ENCODE data around the gene ZNF69. TPM values are rescaled to one million over a fixed set of nuclear protein-coding genes. Genes with fewer than 3 reads are reported as not detected.
"Not testable (repeated sequence)": the region's sequence is repeated elsewhere in the genome, so short reads cannot be mapped to it uniquely, and the experiment has no call there.

Gene ZNF69
- total RNA-seq, 1 donor from 2014 or later, result 3.7 TPM

DNA sequence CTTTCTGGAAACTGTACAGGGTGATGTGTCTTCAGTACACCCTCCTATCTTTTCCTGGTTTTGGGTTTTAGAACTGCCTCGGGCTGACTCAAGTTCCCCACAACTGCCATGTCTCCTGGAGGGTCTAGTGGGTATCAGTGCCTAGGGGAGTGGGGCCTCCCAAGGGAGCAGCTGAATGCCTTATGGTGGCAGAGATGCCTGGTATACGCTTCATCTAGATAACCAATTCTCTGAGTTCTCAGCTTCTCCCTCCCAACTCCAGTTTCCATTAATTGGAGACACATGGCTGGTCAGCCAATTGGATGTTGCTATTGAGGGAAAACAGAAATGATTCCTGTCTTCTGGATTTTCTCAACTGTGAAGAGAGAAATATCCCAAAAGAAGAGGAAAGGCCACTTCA is 26.3 kb upstream of the ZNF69 start:
- H3K36me3 ChIP-seq (ENCODE audit: control insufficient read depth in 3 of 3, insufficient read depth in 3 of 3, low read length in 3 of 3), result no peaks in the 10 kb centered on the region
- H3K27ac ChIP-seq (ENCODE audit: low read depth, low read length), result no peak overlapping the region
- no peaks in the 10 kb centered on the region for H3K27me3 ChIP-seq (ENCODE audit: control insufficient read depth in 3 of 3, insufficient read depth in 3 of 3, low read length in 3 of 3)
- H3K9me3 ChIP-seq (ENCODE audit: control insufficient read depth in 3 of 3, low read length in 3 of 3), result peaks cover 3 to 9% (median 4%) of the 10 kb centered on the region in 3 donors
- H3K4me3 ChIP-seq (ENCODE audit: low read length in 3 of 3), result no peak overlapping the region
- H3K4me1 ChIP-seq (ENCODE audit: control insufficient read depth in 3 of 3, insufficient read depth in 3 of 3, low read length in 3 of 3), result no peaks in the 10 kb centered on the region
- no peak overlapping the region for H3K9ac ChIP-seq (ENCODE audit: low read depth in 1 of 3, low read length in 3 of 3)

- not testable (repeated sequence) for H3K9ac ChIP-seq (ENCODE audit: low read depth in 1 of 3, low read length in 3 of 3); H3K27me3 ChIP-seq (ENCODE audit: control insufficient read depth in 3 of 3, insufficient read depth in 3 of 3, low read length in 3 of 3); H3K27ac ChIP-seq (ENCODE audit: low read depth, low read length); H3K4me1 ChIP-seq (ENCODE audit: control insufficient read depth in 3 of 3, insufficient read depth in 3 of 3, low read length in 3 of 3)
- Histone ChIP-seq H3K36me3 (ENCODE audit: control insufficient read depth in 3 of 3, insufficient read depth in 3 of 3, low read length in 3 of 3) (peaks cover 12 to 17% (median 13%) of the 10 kb centered on the region in 3 donors), H3K9me3 (ENCODE audit: control insufficient read depth in 3 of 3, low read length in 3 of 3) (peaks cover 14 to 22% (median 20%) of the 10 kb centered on the region in 3 donors), H3K4me3 (ENCODE audit: low read length in 3 of 3) (peak overlapping the region in 1 of 3 donors; percentile 50)
These were observed 19.8 kb upstream of the ZNF69 start for GRCh38 chr19:11867766-11868165.

- peaks cover 12 to 17% (median 13%) of the 10 kb centered on the region in 3 donors for H3K36me3 ChIP-seq (ENCODE audit: control insufficient read depth in 3 of 3, insufficient read depth in 3 of 3, low read length in 3 of 3)
- H3K27me3 ChIP-seq (ENCODE audit: control insufficient read depth in 3 of 3, insufficient read depth in 3 of 3, low read length in 3 of 3), result no peaks in the 10 kb centered on the region
- peaks cover 14 to 22% (median 20%) of the 10 kb centered on the region in 3 donors for H3K9me3 ChIP-seq (ENCODE audit: control insufficient read depth in 3 of 3, low read length in 3 of 3)
These were observed 19.4 kb upstream of the ZNF69 start for GRCh38 chr19:11868188-11868587.

GRCh38 chr19:11872624-11873023 is 15.0 kb upstream of the ZNF69 start:
- Histone ChIP-seq H3K4me3 (ENCODE audit: low read length in 3 of 3) (no peak overlapping the region), H3K27ac (ENCODE audit: low read depth, low read length) (no peak overlapping the region), H3K4me1 (ENCODE audit: control insufficient read depth in 3 of 3, insufficient read depth in 3 of 3, low read length in 3 of 3) (no peaks in the 10 kb centered on the region), H3K9me3 (ENCODE audit: control insufficient read depth in 3 of 3, low read length in 3 of 3) (peaks cover 8 to 18% (median 16%) of the 10 kb centered on the region in 3 donors), H3K27me3 (ENCODE audit: control insufficient read depth in 3 of 3, insufficient read depth in 3 of 3, low read length in 3 of 3) (no peaks in the 10 kb centered on the region), H3K9ac (ENCODE audit: low read depth in 1 of 3, low read length in 3 of 3) (no peak overlapping the region), H3K36me3 (ENCODE audit: control insufficient read depth in 3 of 3, insufficient read depth in 3 of 3, low read length in 3 of 3) (peaks cover 6 to 10% (median 7%) of the 10 kb centered on the region in 3 donors)

More at GRCh38 chr19:11868188-11868587, 19.4 kb upstream of the ZNF69 start:
- Histone ChIP-seq H3K9ac (ENCODE audit: low read depth in 1 of 3, low read length in 3 of 3) (no peak overlapping the region), H3K27ac (ENCODE audit: low read depth, low read length) (no peak overlapping the region), H3K4me3 (ENCODE audit: low read length in 3 of 3) (peak overlapping the region in 1 of 3 donors; percentile 50), H3K4me1 (ENCODE audit: control insufficient read depth in 3 of 3, insufficient read depth in 3 of 3, low read length in 3 of 3) (no peaks in the 10 kb centered on the region)

GRCh38 chr19:11873762-11874161 is 13.8 kb upstream of the ZNF69 start:
- Histone ChIP-seq H3K4me1 (ENCODE audit: control insufficient read depth in 3 of 3, insufficient read depth in 3 of 3, low read length in 3 of 3) (no peaks in the 10 kb centered on the region), H3K27me3 (ENCODE audit: control insufficient read depth in 3 of 3, insufficient read depth in 3 of 3, low read length in 3 of 3) (no peaks in the 10 kb centered on the region), H3K9ac (ENCODE audit: low read depth in 1 of 3, low read length in 3 of 3) (no peak overlapping the region), H3K4me3 (ENCODE audit: low read length in 3 of 3) (no peak overlapping the region), H3K36me3 (ENCODE audit: control insufficient read depth in 3 of 3, insufficient read depth in 3 of 3, low read length in 3 of 3) (peaks cover 0 to 1% (median 0%) of the 10 kb centered on the region in 3 donors), H3K27ac (ENCODE audit: low read depth, low read length) (no peak overlapping the region), H3K9me3 (ENCODE audit: control insufficient read depth in 3 of 3, low read length in 3 of 3) (peaks cover 4 to 9% (median 7%) of the 10 kb centered on the region in 3 donors)

- H3K4me1 ChIP-seq (ENCODE audit: control insufficient read depth in 3 of 3, insufficient read depth in 3 of 3, low read length in 3 of 3); H3K36me3 ChIP-seq (ENCODE audit: control insufficient read depth in 3 of 3, insufficient read depth in 3 of 3, low read length in 3 of 3); H3K4me3 ChIP-seq (ENCODE audit: low read length in 3 of 3); H3K27ac ChIP-seq (ENCODE audit: low read depth, low read length); H3K9me3 ChIP-seq (ENCODE audit: control insufficient read depth in 3 of 3, low read length in 3 of 3); H3K27me3 ChIP-seq (ENCODE audit: control insufficient read depth in 3 of 3, insufficient read depth in 3 of 3, low read length in 3 of 3); H3K9ac ChIP-seq (ENCODE audit: low read depth in 1 of 3, low read length in 3 of 3): not testable (repeated sequence)
These were observed 7.8 kb upstream of the ZNF69 start for GRCh38 chr19:11879687-11880266.

GRCh38 chr19:11880598-11880997 is 7.0 kb upstream of the ZNF69 start:
- Histone ChIP-seq H3K4me1 (ENCODE audit: control insufficient read depth in 3 of 3, insufficient read depth in 3 of 3, low read length in 3 of 3) (peaks cover 0 to 2% (median 0%) of the 10 kb centered on the region in 3 donors), H3K4me3 (ENCODE audit: low read length in 3 of 3) (no peak overlapping the region), H3K27me3 (ENCODE audit: control insufficient read depth in 3 of 3, insufficient read depth in 3 of 3, low read length in 3 of 3) (no peaks in the 10 kb centered on the region), H3K9me3 (ENCODE audit: control insufficient read depth in 3 of 3, low read length in 3 of 3) (no peaks in the 10 kb centered on the region), H3K9ac (ENCODE audit: low read depth in 1 of 3, low read length in 3 of 3) (no peak overlapping the region), H3K36me3 (ENCODE audit: control insufficient read depth in 3 of 3, insufficient read depth in 3 of 3, low read length in 3 of 3) (no peaks in the 10 kb centered on the region), H3K27ac (ENCODE audit: low read depth, low read length) (no peak overlapping the region)

DNA sequence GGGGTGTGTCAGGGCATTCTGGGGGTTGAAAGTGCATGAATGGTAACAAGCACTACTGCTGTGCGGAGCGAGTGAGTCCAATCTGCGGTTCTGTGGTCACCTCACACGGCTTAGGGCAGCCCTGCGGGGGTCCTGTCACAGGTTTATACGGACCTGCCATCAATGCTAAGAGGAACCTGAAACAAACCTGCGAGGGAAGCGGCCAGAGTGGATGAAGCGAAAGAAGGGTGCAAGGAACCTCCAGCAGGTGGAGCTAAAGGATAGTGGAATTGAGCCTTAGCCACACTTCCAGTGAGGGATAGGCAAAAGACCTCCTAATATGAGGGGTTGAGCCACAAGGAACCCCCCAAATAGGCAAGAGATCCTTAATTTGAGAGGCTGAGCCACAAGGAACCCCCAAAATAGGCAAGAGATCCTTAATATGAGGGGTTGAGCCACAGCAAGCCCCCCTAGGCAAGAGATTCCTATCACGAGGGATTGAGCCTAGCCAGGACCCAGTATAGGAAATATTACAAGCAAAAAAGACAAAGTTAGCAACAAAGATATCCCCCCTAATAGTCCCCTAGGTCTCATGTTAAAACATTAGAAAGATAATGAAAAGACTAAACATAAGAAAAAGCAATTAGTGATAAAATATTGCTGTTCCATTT is 6.3 kb upstream of the ZNF69 start:
- Histone ChIP-seq H3K4me1 (ENCODE audit: control insufficient read depth in 3 of 3, insufficient read depth in 3 of 3, low read length in 3 of 3) (peaks cover 0 to 2% (median 0%) of the 10 kb centered on the region in 3 donors), H3K4me3 (ENCODE audit: low read length in 3 of 3) (no peak overlapping the region), H3K36me3 (ENCODE audit: control insufficient read depth in 3 of 3, insufficient read depth in 3 of 3, low read length in 3 of 3) (no peaks in the 10 kb centered on the region), H3K27me3 (ENCODE audit: control insufficient read depth in 3 of 3, insufficient read depth in 3 of 3, low read length in 3 of 3) (no peaks in the 10 kb centered on the region), H3K27ac (ENCODE audit: low read depth, low read length) (no peak overlapping the region), H3K9me3 (ENCODE audit: control insufficient read depth in 3 of 3, low read length in 3 of 3) (no peaks in the 10 kb centered on the region), H3K9ac (ENCODE audit: low read depth in 1 of 3, low read length in 3 of 3) (no peak overlapping the region)

GRCh38 chr19:11882606-11883005 is 5.0 kb upstream of the ZNF69 start:
- Histone ChIP-seq H3K4me3 (ENCODE audit: low read length in 3 of 3) (no peak overlapping the region), H3K4me1 (ENCODE audit: control insufficient read depth in 3 of 3, insufficient read depth in 3 of 3, low read length in 3 of 3) (peaks cover 3 to 8% (median 5%) of the 10 kb centered on the region in 3 donors), H3K27ac (ENCODE audit: low read depth, low read length) (no peak overlapping the region), H3K36me3 (ENCODE audit: control insufficient read depth in 3 of 3, insufficient read depth in 3 of 3, low read length in 3 of 3) (no peaks in the 10 kb centered on the region), H3K9me3 (ENCODE audit: control insufficient read depth in 3 of 3, low read length in 3 of 3) (no peaks in the 10 kb centered on the region), H3K9ac (ENCODE audit: low read depth in 1 of 3, low read length in 3 of 3) (no peak overlapping the region), H3K27me3 (ENCODE audit: control insufficient read depth in 3 of 3, insufficient read depth in 3 of 3, low read length in 3 of 3) (no peaks in the 10 kb centered on the region)

DNA sequence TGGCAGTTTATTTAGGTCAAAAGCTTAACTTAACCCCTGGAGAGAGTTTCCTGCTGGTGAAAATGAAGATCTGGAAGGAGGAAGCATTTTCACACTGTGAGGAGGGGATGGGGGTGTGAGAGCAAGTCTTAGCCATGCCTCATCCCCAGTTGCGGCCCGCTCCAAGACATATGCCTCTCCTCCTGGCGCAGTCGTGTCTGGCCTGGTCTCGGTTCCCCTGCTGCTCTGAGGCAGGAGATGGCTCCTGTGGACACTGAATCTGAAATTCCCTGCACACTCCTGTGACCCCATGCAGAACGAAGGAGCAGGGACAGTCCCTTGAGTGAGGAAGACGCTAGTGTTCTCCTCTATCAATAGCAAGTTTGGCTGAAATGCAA is 360 bp upstream of the ZNF69 start:
- Histone ChIP-seq H3K36me3 (ENCODE audit: control insufficient read depth in 3 of 3, insufficient read depth in 3 of 3, low read length in 3 of 3) (no peaks in the 10 kb centered on the region), H3K4me1 (ENCODE audit: control insufficient read depth in 3 of 3, insufficient read depth in 3 of 3, low read length in 3 of 3) (peaks cover 3 to 12% (median 5%) of the 10 kb centered on the region in 3 donors), H3K9me3 (ENCODE audit: control insufficient read depth in 3 of 3, low read length in 3 of 3) (no peaks in the 10 kb centered on the region), H3K9ac (ENCODE audit: low read depth in 1 of 3, low read length in 3 of 3) (peak overlapping the region in 2 of 3 donors; percentile 81 to 86), H3K27ac (ENCODE audit: low read depth, low read length) (peak overlapping the region; percentile 77), H3K27me3 (ENCODE audit: control insufficient read depth in 3 of 3, insufficient read depth in 3 of 3, low read length in 3 of 3) (no peaks in the 10 kb centered on the region), H3K4me3 (ENCODE audit: low read length in 3 of 3) (peak overlapping the region; percentile 85 to 94 (median 90))
